GM18517 (cell line): ENCODE data around the gene PDZD8.
"Not testable (repeated sequence)": the region's sequence is repeated elsewhere in the genome, so short reads cannot be mapped to it uniquely, and the experiment has no call there.

Experiments
- ATAC-seq: cut with Tn5 transposase; IDR thresholded peaks from one replicate; pipeline ENCODE4 v1.9.1; 2021; ENCODE audit warnings: mild to moderate bottlenecking, moderate library complexity; ENCODE audit not compliant: unreplicated experiment

The PDZD8 gene

DNA sequence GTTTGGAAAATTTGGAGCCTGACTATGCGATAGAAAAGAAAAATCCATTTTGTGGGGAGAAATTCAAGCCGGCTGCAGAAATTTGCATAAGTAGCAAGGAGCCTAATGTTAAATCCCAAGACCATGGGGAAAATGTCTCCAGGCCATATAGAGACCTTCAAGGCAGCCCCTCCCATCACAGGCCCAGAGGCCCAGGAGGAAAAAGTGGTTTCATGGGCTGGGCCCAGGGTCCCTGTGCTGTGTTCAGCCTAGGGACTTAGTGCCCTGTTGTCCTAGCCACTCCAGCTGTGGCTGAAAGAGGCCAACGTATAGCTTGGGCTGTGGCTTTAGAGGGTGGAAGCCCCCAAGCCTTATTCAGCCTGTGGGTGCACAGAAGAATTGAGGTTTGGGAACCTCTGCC lies 71.8 kb downstream of the PDZD8 start:
- ATAC-seq = not testable (repeated sequence)

GRCh38 chr10:117300671-117301070 lies 74.6 kb downstream of the PDZD8 start:
- no peak for ATAC-seq

DNA sequence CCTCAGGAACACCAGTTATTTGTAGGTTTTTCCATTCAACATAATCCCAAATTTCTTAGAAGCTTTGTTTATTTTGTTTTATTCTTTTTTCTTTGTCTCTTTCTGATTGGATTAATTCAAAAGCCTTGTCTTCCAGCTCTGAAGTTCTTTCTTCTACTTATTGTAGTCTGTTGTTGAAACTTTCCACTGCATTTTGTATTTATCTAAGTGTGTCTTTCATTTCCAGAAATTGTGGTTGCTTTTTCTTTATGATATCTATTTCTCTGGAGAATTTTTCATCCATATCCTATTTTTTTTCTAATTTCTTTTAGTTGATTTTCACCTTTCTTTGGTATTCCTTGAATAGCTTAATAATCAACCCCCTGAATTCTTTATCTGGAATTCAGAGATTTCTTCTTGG lies 75.8 kb downstream of the PDZD8 start:
- ATAC-seq = no peak

DNA sequence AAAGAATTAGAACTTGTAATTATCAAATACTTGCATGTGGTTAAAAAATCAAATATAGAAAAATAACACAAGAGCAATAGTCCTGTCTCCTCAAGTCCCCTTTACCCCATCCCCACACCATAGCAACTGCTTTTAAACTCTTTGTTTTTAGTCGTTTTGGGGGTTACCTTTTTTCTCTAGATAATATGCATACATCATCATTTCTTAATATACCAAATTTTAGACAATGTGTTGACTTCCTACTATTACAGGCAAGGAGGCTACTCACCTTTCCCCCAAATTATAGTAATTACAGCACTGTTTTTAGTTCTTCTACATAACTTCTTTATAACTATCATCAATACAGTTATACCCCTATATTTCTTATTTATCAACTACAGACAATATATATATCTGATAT lies 77.0 kb downstream of the PDZD8 start:
- ATAC-seq = no peak

- no peak for ATAC-seq
Observed at GRCh38 chr10:117294735-117295134, 80.5 kb downstream of the PDZD8 start.

DNA sequence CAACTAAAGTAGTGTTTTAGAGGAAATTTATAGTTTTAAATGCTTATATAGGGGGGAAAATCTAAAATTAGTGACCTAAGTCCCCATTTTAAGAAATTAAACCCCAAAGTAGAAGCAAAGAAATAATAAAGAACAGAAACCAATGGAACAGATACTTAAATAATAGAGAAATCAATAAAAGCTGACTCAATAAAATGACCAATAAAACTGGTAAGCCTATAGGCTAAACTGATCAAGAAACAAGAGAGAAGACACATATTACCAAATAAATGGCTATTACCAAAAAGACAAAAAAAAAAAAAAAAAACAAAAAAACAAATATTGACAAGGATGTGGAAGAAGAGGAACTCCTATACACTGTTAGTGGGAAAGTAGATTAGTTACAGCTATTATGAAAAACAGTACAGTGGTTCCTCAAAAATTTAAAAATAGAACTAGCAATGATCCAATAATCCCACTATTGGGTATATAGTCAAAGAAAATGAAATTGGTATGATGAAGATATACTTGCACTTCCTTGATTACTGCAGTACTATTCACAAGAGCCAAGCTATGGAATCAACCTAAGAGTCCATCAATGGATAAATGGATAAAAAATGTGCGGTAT lies 81.1 kb downstream of the PDZD8 start:
- ATAC-seq = no peak

- ATAC-seq = not testable (repeated sequence)
Observed at GRCh38 chr10:117290872-117291271, 84.4 kb downstream of the PDZD8 start.

DNA sequence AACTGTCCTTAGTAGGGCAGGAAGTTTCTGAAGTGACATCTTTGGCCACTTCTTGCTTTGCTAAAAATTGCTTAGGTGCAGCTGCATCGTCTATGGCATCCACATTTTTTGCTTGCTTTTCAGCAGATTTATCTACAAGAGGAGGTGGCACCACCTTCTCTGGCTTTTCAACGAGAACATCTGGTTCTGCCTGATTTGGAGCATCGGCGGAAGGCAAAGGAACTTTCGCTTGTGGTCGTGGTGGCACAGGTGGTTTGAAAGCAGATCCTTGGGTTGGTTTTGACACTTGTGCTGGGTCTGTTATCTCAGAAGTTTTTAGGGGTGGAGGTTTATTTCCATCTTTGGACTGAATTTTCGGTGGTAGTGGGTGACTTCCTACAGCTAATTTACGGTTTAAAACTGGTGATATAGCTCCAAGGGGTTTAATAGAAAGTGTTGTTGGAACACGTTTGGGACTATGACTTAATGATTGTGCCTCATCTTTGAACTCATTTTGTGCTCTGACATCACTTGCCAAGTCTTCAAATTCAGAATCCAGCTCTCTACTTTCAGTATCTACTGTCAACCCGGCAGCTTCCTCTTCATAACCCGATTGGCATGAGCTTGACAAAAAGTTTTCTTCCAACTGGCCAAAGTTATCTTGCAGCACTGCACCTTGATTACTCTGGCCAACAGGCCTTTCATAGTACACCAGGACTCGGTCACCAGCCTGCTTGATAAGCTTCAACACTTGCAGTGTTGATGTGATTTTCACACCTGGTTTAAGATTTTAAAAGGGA lies 90.3 kb downstream of the PDZD8 start:
- no peak for ATAC-seq

DNA sequence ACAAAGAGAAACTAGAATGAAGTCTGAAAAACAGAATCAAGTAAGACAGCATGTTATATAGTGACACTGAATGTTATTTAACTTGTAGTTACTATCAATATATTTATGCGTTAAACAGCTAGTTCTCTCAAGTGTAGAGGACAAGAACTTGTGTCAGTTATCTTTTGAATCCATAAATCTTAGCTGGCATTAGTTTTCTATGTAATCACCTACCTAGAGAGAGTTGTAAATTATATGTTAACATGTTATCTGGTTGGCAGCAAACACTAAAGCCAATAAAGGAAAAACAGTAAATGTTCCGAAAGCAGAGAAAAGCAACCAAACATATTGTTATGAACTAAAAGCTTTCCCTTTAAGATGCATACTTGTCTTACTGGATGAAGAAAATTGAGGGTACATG lies 97.6 kb downstream of the PDZD8 start:
- no peak for ATAC-seq

DNA sequence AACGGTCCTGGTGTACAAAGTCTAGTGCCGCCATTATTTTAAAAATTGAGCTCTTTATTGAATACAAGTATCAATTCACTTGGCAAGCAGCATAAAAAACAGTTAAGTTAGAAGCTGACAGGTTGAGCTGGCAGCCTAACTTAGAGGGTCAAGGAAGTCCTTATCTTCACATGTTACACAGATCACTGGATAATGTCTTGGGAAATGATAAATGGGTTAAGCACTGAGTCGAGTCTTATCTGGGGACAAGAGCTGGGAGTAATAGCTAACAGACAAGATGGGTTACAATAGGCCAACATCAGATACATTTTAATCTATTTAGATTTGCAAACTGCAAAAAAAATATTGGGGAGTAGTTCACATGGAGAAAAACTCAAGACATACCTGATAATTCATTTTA lies 100.1 kb downstream of the PDZD8 start:
- ATAC-seq = no peak

GRCh38 chr10:117274509-117274908 lies 100.7 kb downstream of the PDZD8 start:
- no peak for ATAC-seq

- ATAC-seq = no peak
Observed at GRCh38 chr10:117273980-117274379, 101.3 kb downstream of the PDZD8 start.

DNA sequence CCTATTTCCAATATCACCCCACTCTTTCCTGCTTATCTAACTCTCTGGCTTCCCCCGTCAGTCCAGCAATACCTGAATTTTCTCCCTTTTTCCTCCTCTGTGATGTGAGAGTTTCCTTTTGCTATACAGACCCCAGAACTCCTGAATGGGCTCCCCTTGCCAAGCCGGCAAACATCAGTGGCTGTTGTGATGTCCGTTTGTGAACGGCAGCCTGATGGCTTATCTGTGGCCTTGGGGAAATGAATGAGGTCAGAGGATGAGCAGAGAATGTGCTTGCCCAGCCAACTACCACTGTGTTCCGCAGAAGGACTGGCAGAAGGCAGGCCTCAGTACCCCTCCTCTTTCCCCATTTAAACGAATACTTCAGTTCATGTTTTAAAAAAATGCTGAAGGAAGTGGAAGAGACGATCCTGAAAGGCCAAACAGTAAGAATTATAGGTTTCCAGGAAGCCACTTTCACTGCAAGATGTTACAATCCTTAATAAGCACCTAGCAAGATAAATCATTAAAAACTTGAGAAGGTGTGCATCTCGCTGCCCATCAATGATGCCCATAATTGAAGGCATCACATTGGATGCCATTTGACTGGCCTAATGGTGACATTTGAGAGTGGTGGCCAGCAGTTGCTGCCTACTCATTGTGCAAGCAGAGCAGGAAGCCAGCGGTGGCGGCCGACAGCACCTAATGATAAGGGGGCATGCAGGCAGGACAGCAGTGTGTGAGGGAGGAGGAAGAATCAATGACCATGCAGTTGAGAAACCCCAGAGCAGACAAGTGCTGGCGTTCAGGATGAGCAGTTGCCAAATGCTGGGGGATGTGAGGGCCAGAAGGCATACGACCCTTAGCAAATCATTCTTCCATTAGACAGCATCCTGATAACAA lies 102.8 kb downstream of the PDZD8 start:
- no peak for ATAC-seq

DNA sequence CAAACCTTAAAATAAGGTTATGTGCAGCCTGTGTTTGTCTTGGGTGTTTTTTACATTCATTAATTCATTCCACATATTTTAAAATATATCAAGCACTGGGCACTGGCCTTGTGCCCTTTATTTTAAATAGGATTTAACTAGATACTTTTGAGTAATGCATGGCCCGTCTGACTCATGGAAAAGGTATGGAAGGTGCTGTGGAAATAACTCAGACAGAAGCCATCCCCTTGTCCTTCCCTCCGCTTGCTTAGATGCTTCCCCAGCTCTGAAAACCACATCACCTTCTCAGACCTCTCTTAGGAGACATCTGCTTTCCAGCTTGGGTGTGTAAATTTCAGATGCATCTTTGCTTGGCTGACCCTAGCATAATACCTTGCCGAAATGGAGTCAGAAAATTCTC lies 103.8 kb downstream of the PDZD8 start:
- no peak for ATAC-seq

DNA sequence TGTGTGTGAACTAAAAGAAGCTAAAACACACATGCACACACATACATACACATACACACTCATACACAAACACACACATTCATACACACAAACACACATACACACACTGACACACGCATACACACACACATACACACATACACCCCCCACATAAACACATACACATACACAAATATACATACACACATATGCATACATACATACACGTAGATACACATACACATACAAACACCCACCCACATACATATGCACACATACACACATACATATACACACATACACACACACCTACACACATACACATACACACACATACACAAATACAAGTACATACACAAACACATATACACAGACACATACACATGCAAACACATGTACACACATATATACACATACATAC lies 106.3 kb downstream of the PDZD8 start:
- ATAC-seq = no peak

DNA sequence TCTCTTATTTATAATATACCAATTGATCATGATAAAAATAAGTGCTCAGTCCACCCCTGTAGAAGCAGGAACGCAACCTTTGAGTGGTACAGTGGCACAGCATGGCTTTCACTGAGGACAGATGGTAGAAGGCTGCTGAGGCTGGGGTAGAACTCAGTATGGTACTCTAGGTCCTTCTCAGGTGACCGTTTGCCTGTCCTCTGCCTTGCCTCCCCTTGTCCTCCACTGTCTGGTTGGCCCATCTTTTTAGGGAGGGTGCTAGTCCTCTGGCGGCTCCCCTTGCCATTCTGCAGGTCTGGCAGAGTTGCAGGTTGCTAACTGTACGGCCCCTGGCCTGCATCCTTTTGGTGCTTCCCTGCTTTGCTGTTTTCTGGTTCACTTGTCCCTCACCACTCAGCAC lies 107.0 kb downstream of the PDZD8 start:
- no peak for ATAC-seq

DNA sequence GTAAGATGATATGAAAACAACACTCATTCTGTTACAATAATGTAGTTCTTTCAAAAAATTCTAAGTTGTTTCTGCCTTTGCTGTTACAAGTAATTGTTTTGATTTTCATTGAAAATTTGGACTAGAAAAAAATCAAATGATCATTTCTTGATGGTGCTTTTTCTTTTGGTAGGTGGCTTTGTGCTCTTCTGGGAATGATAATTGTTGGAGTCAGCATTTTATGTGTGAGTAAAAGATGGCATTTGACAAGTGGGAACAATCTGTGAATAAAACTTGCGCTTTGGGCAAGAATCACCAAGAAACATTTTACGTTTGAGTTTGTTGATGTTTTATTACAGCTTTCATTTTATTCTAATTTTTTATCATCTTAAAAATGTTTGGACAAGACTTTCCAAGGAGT lies 108.4 kb downstream of the PDZD8 start:
- no peak for ATAC-seq

DNA sequence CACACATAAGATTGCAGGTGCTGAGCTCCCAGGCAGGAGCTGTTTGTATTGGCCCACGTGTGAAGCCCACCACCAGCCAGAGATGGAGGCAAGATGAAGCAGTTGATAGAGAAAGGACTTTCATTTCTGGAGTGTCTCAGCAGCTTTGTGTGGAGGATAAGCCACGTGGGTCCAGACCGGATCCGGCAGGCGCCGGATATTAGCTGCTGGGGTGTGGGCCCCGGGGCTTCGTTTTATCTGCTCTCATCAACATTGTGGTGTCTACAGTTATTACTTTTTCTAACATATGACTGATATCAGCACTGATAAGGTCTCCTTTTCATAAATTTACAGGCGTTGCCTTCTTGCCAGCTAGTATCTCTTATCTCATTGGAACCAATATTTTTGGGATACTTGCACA lies 108.8 kb downstream of the PDZD8 start:
- no peak for ATAC-seq

DNA sequence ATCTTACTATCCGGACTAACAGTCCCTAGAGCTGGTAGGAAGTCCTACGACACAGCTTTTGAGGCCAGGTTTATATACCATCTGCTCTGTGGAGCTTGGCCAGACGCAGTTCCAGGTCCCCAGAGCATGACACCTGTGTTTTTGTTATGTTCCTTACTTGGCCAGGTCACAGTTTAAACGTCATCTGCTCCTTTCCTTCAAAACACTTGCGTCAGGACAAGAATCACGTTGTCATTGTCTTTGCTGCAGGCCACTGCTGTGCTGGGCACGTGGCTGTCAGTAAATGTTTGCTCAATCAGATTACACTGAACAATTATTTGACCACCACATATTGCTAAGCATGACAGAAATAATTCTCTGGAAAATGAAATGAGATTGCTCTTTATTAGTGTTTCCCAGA lies 110.5 kb downstream of the PDZD8 start:
- ATAC-seq = no peak

DNA sequence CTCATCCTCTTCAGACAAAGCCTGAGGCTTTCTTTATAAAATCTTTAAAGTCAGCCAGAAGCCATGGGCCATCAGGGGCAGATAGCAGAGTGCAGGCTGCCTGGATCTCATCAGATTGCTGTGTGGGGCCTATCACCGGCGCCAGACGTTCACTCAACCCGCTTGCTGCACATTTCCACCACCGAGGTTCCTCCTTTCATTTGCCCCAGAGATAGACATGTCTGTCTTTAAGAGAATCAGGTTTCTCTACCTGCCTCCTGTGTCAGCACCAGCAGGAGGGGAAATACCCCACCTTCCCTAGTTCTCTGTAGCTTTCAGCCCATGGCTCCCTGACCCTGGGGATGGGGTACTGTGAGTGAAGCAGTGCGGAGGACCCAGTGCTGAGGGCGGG lies 112.3 kb downstream of the PDZD8 start:
- ATAC-seq = no peak

DNA sequence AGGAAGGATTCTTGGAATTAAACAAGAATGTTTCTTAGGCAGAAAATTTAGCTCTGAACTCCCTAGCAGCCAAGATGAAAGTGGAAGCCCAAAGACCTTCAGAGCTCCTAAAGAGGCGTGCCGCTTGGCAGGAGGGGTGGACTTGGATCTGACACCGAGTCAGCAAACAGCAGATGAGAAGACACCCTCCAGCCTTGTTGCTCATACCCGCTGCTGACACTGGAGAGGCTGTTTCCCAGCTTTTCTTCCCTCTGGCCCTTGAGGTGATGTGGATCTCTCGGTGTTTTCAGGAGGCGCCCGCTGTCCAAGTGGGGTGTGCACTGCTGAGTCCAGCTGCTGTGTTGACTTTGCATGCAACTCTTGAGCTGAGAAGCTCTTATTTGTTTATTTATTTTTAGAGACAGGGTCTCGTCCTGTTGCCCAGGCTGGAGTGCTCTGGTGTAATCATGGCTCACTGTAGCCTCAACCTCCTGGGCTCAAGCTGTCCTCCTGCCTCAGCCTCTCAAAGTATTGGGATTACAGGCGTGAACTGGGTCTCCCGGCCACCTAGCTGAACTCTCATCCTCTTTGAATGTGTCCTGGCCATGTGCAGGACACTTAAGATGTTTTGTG lies 112.8 kb downstream of the PDZD8 start:
- no peak for ATAC-seq
